22Rv1 (cell line): ENCODE data around the gene ARL15.

Source experiments
- H3K27ac ChIP-seq: fragments of 450-650 bp; 2 replicates; pipeline ENCODE4 v1.5.1; 2017
- CTCF ChIP-seq: fragments of 450-650 bp; IDR thresholded peaks from 2 replicates; pipeline ENCODE4 v1.5.1; 2017; ENCODE audit warnings: mild to moderate bottlenecking
- ZFX ChIP-seq: fragments of 450-650 bp; IDR thresholded peaks from 2 replicates; pipeline ENCODE4 v1.6.1; 2017; ENCODE audit warnings: antibody characterized with exemption, borderline replicate concordance

The ARL15 gene

GRCh38 chr5:54156577-54156976, 153.8 kb downstream of the ARL15 start:
- H3K27ac ChIP-seq = no peak overlapping the region
- TF ChIP-seq ZFX = no peak

- no peak for TF ChIP-seq CTCF
- TF ChIP-seq ZFX = no peak
Observed at GRCh38 chr5:54150841-54151240, 159.5 kb downstream of the ARL15 start.

GRCh38 chr5:54148858-54149257, 161.5 kb downstream of the ARL15 start:
- no peak for TF ChIP-seq ZFX
- no peak for TF ChIP-seq CTCF

More at GRCh38 chr5:54150841-54151240, 159.5 kb downstream of the ARL15 start:
- no peak overlapping the region for H3K27ac ChIP-seq

GRCh38 chr5:54148067-54148845, 162.1 kb downstream of the ARL15 start:
- no peak overlapping the region for H3K27ac ChIP-seq
- TF ChIP-seq CTCF = no peak
- no peak for TF ChIP-seq ZFX

More at GRCh38 chr5:54148858-54149257, 161.5 kb downstream of the ARL15 start:
- H3K27ac ChIP-seq = no peak overlapping the region

- TF ChIP-seq CTCF (no peak), ZFX (no peak)
- H3K27ac ChIP-seq = no peak overlapping the region
Observed at GRCh38 chr5:54146916-54147315, 163.5 kb downstream of the ARL15 start.

- no peak for TF ChIP-seq CTCF
- no peak for TF ChIP-seq ZFX
- H3K27ac ChIP-seq = no peak overlapping the region
Observed at GRCh38 chr5:54146390-54146789, 164.0 kb downstream of the ARL15 start.

- H3K27ac ChIP-seq = no peak overlapping the region
- TF ChIP-seq ZFX = no peak
- no peak for TF ChIP-seq CTCF
Observed at GRCh38 chr5:54140247-54140840, 170.0 kb downstream of the ARL15 start.
